ENCODE data around the gene SCN7A.
"Not testable (repeated sequence)": the region's sequence is repeated elsewhere in the genome, so short reads cannot be mapped to it uniquely, and the experiment has no call there.

Gene SCN7A

GRCh38 chr2:166451468-166451867 lies 42.6 kb downstream of the SCN7A start:
- DNase-seq = no peak

GRCh38 chr2:166449439-166449838 lies 44.6 kb downstream of the SCN7A start:
- no peak for DNase-seq

- no peak for DNase-seq
Measured at GRCh38 chr2:166448106-166448505, 45.9 kb downstream of the SCN7A start.

- no peak for DNase-seq
Measured at GRCh38 chr2:166444306-166444705, 49.7 kb downstream of the SCN7A start.

GRCh38 chr2:166440313-166440712 lies 53.7 kb downstream of the SCN7A start:
- no peak for DNase-seq

- no peak for DNase-seq
Measured at GRCh38 chr2:166439078-166439477, 55.0 kb downstream of the SCN7A start.

- no peak for DNase-seq
Measured at GRCh38 chr2:166436976-166437375, 57.1 kb downstream of the SCN7A start.

GRCh38 chr2:166436189-166436588 lies 57.9 kb downstream of the SCN7A start:
- no peak for DNase-seq

GRCh38 chr2:166434491-166434890 lies 59.6 kb downstream of the SCN7A start:
- DNase-seq = no peak

- DNase-seq = no peak
Measured at GRCh38 chr2:166433457-166433856, 60.6 kb downstream of the SCN7A start.

- DNase-seq = no peak
Measured at GRCh38 chr2:166432331-166432730, 61.7 kb downstream of the SCN7A start.

GRCh38 chr2:166424841-166425240 lies 69.2 kb downstream of the SCN7A start:
- DNase-seq = no peak

- DNase-seq = no peak
Measured at GRCh38 chr2:166419616-166419934, 74.5 kb downstream of the SCN7A start.

GRCh38 chr2:166418853-166419615 lies 75.0 kb downstream of the SCN7A start:
- no peak for DNase-seq

GRCh38 chr2:166417669-166418068 lies 76.4 kb downstream of the SCN7A start:
- DNase-seq = peak; percentile 20

GRCh38 chr2:166413255-166413654 lies 80.8 kb downstream of the SCN7A start:
- DNase-seq = no peak

- DNase-seq = no peak
Measured at GRCh38 chr2:166411473-166412230, 82.4 kb downstream of the SCN7A start.

- no peak for DNase-seq
Measured at GRCh38 chr2:166410828-166411472, 83.1 kb downstream of the SCN7A start.

- not testable (repeated sequence) for DNase-seq
Measured at GRCh38 chr2:166407746-166408145, 86.3 kb downstream of the SCN7A start.

- DNase-seq = no peak
Measured at GRCh38 chr2:166406374-166406773, 87.7 kb downstream of the SCN7A start.

GRCh38 chr2:166405569-166405926 lies 88.5 kb downstream of the SCN7A start:
- DNase-seq = no peak

- DNase-seq = no peak
Measured at GRCh38 chr2:166404831-166405568, 89.0 kb downstream of the SCN7A start.

- no peak for DNase-seq
Measured at GRCh38 chr2:166394245-166394644, 99.8 kb downstream of the SCN7A start.

Data from midbrain (tissue), 1 donor.